Activated T-cell treated with anti-CD3 and anti-CD28 coated beads for 48 hours (primary cell): ENCODE data around the gene PURB.
"Not testable (repeated sequence)": the region's sequence is repeated elsewhere in the genome, so short reads cannot be mapped to it uniquely, and the experiment has no call there.

Experiments
- DNase-seq: peaks from one replicate; pipeline ENCODE4 v3.0.0-alpha.2; 2020; ENCODE audit warnings: low read depth

Gene PURB

GRCh38 chr7:44891372-44891771 is 6.0 kb upstream of the PURB start:
- DNase-seq = no peak

GRCh38 chr7:44889086-44889781 is 3.9 kb upstream of the PURB start:
- DNase-seq = no peak

- no peak for DNase-seq
These were observed 2.0 kb upstream of the PURB start for GRCh38 chr7:44887293-44887692.

GRCh38 chr7:44884621-44885393 is 523 bp downstream of the PURB start:
- peak; percentile 43 for DNase-seq

- DNase-seq = no peak
These were observed 1.2 kb downstream of the PURB start for GRCh38 chr7:44883961-44884620.

- DNase-seq = no peak
These were observed 2.4 kb downstream of the PURB start for GRCh38 chr7:44882899-44883298.

GRCh38 chr7:44881610-44882009 is 3.7 kb downstream of the PURB start:
- DNase-seq = no peak

GRCh38 chr7:44881066-44881600 is 4.2 kb downstream of the PURB start:
- DNase-seq = no peak

GRCh38 chr7:44880317-44881018 is 4.9 kb downstream of the PURB start:
- no peak for DNase-seq

- DNase-seq = no peak
These were observed 8.9 kb downstream of the PURB start for GRCh38 chr7:44876393-44876792.

GRCh38 chr7:44875241-44875640 is 10.1 kb downstream of the PURB start:
- DNase-seq = no peak

GRCh38 chr7:44872787-44873186 is 12.5 kb downstream of the PURB start:
- DNase-seq = no peak

GRCh38 chr7:44871918-44872317 is 13.4 kb downstream of the PURB start:
- not testable (repeated sequence) for DNase-seq

- not testable (repeated sequence) for DNase-seq
These were observed 14.6 kb downstream of the PURB start for GRCh38 chr7:44870780-44871179.

- DNase-seq = not testable (repeated sequence)
These were observed 15.0 kb downstream of the PURB start for GRCh38 chr7:44870336-44870735.

- no peak for DNase-seq
These were observed 18.0 kb downstream of the PURB start for GRCh38 chr7:44867073-44867995.

- DNase-seq = not testable (repeated sequence)
These were observed 23.4 kb downstream of the PURB start for GRCh38 chr7:44861949-44862348.

- no peak for DNase-seq
These were observed 27.2 kb downstream of the PURB start for GRCh38 chr7:44858161-44858560.

GRCh38 chr7:44854644-44855364 is 30.5 kb downstream of the PURB start:
- DNase-seq = no peak

- no peak for DNase-seq
These were observed 31.9 kb downstream of the PURB start for GRCh38 chr7:44853391-44853790.
